HG02763 (cell line): ENCODE measurements around the gene CFAP119.

ENCODE experiments used
- ATAC-seq: cut with Tn5 transposase; IDR thresholded peaks from one replicate; pipeline ENCODE4 v1.9.1; 2021; ENCODE audit warnings: mild to moderate bottlenecking, moderate library complexity; ENCODE audit not compliant: unreplicated experiment

The CFAP119 gene

DNA sequence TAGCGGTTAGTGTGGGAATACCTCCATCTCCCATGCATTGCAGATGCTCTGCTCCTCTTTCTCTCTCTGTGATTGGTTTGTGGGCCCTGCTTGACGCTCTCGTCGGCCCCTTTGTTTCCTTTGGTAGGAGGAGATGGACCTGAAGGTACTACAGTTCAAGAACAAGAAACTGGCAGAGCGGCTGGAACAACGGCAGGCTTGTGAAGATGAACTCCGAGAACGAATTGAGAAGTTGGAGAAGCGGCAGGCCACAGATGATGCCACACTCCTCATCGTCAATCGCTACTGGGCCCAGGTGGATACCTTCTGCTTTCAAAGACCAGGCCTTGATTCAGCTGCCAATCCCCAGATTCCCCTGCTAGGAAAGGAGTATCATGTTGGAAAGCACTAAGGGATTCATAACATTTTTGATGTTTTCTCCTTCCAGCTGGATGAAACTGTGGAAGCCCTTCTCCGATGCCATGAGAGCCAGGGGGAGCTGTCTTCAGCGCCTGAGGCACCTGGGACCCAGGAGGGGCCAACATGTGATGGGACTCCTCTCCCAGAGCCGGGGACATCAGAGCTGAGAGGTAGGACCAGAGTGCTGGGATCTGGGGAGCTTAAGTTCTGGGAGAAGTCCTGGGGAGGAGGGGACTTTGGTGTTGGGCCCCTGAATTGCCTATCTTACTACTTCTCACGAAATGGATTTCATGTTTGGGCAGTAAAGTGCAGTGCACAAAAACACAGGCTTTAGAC is 1.3 kb upstream of the CFAP119 start:
- ATAC-seq, result no peak

DNA sequence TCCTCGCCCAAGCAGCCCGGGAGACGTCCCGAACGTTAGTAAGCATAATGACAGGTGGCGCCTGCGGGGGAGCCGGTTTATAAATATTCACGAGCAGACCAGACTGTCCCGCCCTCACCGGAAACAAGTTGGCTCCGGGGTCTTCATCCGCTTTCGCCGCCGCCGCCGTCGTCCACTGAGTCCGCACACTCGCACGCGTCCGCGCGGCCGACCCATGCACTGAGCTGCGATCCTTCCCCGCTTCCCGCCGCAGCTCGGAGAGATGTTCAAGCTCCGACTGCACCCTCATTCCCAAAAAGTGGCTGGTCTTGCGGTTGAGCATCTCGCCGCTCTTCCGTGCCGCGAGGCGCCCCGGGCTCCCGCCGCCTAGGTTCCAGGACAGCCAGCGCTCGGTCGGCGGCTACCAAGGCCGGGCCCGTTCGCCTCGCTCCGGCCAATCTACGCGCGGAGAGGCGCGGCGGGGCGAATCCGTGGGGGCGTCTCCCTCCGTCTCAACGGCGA is 385 bp downstream of the CFAP119 start:
- peak; percentile 20 for ATAC-seq

DNA sequence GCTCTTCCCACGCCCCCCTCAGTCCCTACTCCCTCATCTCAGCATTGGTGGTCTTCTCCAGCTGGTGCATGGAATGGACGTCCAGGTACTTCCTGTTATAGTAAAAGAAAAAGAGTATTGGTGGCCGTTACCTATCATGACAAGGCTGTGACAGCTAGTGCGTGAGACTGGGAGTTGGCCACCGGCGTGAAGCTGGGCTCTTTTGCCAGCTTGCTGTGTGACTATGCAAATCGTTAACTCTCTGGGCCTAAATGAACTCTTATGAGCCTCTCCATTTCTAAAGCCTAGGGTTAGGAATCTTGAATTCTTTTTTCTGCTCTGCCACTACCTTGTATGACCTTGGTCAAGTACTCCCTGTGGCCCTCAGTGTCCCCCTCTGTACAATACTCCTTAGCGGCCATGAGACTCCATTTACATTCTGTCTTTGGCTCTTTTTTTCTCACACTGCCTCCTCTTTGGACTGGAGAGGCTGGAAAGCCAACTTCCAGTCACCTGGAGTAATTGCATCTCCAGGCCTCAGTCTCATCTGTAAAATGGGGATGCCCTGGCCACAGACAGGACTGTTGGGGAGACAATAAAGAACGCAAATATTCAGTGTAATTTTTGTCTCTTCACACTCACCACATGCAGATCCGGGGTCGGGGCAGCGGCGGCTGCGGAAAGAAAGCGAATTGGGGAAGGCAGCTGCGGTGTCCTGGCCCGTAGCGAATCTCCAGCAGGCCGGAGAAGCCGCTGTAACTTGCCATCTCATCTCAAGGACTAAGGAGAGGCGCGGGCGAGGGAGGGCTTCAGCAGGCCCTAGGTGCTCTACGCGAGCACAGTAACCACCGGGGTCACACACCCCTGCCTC is 1.1 kb downstream of the CFAP119 start:
- no peak for ATAC-seq

DNA sequence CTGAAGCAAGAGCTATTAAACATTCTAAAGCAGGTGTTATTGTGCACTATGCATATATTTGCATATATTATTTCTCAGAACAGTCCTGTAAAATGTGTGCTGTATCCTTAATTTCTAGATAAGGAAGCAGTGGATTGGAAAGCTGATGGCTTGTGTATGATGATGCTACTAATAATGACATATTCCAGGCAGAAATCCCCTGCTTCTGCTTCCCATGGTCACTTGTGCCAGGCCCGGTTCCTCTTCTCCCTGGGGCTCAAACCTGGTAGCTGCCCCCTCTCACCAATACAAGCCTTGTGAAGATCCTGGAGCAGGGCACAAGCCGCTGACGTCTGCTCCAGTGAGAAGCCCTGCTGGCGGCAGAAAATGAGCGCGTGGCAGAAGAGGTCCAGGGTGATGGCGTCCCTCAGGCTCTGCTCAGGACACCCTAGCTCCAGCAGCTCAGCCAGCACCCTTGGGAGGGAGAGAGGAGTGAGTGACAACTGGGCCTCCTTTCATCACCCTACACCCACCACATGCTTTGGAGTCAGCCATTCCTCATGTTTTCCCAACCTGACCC is 1.8 kb downstream of the CFAP119 start:
- no peak for ATAC-seq

DNA sequence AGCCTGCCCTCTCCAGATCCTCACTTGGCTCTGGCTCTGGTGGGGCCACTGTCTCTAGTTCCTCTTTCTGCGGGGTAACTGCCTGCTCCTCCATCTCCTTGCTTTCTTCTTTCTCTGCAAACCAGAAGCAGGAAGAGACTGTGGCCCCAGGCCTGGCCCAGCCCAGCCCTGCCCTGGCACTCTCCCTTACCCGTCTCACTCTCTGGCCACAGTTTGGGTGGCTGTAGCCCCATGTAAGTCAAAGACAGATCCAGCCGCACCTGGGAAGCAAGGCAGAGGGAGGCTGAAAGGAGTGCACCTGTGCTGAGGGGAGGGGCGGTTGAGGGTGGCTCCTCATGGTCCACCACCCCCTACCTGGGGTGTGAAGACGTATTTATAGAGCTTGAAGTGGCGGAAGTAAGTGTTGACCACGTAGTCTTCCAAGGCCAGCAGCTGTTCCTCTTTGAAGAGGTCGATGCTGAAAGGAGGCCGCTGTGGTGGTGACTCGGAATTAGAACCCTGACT is 2.8 kb downstream of the CFAP119 start:
- no peak for ATAC-seq

DNA sequence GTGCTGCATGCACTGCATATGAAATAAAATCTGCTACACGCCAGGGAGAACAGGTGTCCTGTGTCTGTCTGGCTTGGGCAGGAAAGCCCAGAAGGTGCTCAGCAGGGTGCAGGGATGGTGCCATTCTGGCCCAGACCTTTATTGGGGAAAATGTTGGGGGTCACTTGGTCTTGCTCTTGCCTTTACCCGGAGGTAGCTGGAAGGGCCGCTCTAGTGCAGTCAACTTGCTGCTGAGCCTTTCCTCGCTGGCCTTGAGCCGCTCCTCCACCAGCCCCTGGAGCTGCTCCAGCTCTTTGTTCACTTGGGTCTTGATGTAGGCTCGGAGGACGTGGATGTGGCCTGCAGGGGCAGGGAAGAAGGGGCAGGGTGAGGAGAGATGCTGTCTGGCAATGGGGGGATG is 4.5 kb downstream of the CFAP119 start:
- ATAC-seq, result no peak

DNA sequence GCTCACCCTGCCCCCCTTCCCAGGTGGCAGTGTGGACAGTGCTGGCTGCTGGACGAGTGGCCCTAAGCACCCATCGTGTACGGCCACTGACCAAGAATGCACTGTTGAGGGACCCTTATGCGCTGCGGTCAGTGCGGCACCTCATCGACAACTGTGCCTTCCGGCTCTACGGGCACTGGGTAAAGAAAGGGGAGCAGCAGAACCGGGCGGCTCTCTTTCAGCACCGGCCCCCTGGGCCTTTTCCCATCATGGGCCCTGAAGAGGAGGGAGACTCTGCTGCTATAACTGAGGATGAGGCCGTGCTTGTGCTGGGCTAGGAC is 5.1 kb downstream of the CFAP119 start:
- ATAC-seq, result no peak

DNA sequence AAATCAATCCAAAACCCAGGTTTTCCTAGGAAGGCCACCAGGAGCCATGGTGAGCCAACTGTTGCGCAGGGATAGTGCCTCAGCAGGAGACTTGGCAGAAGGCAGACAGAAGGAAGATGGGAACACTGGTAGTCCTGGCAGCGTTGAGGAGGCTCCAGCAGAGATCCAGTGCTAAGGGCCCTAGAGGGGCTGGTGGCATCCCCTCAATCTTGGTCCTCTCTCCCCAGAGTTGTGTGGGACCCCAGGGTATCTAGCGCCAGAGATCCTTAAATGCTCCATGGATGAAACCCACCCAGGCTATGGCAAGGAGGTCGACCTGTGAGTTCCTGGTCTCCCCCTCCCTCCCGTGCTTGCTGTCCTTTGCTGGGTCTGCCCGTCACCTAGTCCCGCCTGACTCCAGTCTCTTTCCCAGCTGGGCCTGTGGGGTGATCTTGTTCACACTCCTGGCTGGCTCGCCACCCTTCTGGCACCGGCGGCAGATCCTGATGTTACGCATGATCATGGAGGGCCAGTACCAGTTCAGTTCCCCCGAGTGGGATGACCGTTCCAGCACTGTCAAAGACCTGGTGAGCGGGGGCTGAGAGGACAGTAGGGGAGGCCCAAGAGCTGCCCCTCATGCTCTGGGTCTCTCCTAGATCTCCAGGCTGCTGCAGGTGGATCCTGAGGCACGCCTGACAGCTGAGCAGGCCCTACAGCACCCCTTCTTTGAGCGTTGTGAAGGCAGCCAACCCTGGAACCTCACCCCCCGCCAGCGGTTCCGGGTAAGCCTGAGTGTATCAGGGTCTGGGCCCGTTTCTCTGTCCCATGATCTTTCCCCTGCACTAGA is 5.7 kb downstream of the CFAP119 start:
- no peak for ATAC-seq

DNA sequence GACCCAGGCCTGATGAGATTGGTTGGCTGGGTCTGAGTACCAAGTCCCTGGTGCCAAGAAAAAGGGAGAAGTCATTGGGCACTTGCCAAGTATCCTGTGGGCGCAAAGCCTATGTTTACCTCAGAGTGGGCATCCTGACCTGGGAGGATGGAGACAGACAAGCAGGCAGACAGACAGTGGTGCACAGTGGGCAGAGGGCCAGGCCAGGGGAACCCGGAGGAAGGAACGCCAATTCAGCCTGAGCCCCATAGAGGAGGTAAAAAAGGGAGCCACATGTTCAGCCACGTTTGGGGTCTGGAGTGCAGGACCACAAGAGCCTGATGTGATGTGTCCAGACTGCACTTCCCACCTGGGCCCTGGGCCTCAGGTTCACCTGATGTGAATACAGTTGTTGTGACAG is 8.3 kb downstream of the CFAP119 start:
- ATAC-seq, result no peak

DNA sequence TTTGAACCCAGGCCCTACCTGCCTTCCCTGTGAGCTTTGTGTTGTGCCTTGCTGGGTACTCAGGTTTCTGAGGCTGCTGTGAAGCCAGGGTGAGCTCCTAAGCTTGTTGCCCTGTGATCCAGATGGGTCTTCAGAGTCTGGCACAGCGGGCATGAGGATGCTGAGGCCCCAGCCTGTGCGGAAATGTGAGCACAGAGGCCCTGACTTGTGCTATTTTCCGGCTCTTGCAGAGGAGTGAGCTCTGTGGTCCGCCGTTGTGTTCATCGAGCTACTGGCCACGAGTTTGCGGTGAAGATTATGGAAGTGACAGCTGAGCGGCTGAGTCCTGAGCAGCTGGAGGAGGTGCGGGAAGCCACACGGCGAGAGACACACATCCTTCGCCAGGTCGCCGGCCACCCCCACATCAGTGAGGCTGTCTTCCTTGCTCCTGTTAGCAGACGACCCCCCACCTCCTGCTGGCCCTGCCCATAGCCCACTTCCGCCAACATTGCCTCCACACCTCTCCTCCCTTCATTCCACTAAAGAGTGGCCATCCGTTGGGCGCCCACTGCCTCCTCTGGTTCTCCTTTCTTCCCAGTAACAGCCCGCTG is 10.9 kb downstream of the CFAP119 start:
- ATAC-seq, result no peak

DNA sequence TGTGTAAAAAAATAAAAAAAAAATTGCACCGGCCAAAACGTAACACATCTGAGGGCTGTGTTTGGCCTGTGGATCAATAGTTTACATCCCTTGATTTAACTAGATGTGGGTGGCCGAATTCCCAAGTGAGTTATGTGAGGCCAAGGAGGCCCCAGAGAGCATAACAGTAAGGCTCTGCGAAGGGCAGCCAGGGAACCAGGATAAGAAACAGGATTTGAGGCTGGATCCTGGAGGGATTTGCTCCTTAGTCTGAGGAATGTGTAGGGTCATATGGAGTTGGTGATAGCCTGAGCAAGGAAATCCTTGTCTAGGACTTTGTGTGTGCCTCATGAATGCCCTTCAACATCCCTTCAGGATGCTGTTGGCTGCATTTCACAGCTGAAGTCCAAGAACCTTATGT is 11.7 kb downstream of the CFAP119 start:
- no peak for ATAC-seq

DNA sequence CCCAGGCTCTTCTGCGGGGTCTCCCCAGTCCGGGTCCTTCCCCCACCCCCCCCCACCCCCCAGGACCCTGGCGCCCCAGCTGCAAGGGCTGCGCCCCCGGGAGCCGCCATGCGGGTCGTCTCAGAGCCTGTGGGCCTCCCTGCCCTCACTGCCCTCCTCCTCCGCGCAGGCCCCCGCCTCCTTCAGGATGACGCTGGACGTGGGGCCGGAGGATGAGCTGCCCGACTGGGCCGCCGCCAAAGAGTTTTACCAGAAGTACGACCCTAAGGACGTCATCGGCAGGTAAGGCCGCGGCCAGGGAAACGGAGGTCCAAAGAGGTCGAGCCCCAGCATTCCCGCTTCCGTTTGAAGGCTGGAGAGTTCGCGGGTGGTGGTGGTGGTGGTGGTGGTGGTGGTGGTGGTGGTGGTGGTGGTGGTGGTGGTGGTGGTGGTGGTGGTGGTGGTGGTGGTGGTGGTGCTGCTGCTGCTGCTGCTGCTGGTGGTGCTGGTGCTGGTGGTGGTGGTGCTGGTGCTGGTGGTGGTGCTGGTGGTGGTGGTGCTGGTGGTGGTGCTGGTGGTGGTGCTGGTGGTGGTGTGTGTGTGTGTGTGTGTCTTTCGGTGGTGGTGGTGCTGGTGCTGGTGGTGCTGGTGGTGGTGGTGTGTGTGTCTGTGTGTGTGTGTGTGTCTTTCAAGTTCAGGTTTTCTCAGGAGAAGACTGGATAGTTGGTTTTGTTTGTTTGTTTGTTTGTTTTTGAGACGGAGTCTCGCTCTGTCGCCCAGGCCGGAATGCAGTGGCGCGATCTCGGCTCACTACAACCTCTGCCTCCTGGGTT is 13.0 kb downstream of the CFAP119 start:
- ATAC-seq, result peak; percentile 8

DNA sequence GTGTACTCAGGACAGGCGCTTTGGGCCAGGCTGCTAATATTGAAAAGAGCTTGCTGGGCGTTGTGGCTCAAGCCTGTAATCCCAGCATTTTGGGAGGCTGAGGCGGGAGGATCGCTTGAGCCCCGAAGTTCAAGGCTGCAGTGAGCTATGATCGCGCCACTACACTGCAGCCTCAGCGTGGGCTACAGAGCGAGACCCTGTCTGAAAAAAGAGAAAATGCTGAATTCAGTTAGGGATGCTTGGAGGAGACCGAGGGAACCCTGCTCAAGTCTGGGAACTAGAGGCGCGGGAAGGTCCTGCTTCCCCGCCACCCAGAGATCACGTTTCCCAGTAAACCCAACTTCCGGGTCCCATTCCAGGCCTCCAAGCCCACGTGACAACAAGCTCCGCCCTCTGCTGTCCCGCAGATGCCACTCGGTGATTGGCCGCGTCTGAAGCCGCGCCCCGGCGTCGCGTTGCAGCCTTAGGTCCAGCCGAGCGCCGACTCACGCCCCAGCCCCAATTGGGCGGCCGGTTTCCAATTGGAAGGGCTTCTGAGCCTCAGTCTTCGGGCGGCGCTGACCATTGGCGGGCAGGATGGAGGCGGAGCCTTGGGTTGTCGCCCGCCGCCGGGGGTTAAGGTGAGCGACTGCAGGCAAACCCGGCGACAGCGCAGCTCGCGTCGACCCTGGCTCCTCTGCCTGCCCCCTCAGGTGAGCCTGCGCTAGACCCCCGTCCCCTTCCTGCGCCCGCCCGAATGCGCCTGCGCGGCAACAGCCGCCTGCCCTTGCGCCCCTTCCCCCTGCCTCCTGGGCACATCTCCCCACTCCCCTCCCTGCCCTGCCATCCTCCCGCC is 13.8 kb downstream of the CFAP119 start, which contains the start of gene PHKG2:
Gene PHKG2 (plus strand): TSS at position 627 of the 835 bp plus-strand sequence. CDS start 396 bp downstream, outside the sequence.
- peak; percentile 97 for ATAC-seq

DNA sequence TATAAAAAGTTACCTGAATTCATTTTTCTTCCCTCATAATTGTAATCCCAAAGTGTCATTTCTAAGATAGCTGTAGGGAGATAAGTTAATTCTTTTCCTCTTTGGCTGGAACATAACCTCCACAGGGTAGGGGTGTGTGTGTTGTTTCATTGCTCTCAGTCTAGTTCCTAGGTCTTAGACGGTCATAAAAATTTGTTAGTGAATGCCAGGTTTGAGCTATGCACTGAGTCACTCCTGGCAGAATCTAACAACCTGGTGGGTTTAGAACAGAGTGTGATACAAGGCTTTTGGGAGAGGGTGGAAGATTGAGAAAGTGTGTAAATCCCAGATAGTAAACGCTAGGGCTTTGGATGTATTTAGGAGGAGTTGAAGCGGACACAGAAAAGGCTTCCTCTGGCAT is 14.5 kb downstream of the CFAP119 start:
- no peak for ATAC-seq

DNA sequence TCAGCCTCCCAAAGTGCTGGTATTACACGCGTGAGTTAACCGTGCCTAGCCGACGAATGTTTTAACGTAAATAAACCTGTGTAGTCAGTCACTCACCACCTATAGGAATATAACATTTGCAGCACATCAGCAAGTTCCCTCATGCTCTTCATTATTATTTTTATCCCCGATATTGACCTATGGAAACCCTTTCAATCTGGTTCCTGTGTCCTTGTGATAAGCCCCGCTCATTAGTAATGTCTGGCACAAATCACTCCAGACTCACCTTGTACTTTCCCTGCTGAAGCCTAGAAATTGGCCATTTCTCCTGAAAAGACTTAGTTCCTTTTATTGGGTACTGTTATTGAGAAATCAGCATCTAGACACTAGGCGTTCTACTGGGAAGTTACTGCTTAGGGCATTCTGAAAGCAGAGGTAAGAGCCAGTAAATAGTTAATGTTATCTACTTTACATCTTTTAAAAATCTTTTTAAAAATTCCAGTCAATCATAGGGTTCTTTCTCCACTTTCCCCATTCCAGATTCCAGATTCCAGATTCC is 15.2 kb downstream of the CFAP119 start:
- no peak for ATAC-seq

DNA sequence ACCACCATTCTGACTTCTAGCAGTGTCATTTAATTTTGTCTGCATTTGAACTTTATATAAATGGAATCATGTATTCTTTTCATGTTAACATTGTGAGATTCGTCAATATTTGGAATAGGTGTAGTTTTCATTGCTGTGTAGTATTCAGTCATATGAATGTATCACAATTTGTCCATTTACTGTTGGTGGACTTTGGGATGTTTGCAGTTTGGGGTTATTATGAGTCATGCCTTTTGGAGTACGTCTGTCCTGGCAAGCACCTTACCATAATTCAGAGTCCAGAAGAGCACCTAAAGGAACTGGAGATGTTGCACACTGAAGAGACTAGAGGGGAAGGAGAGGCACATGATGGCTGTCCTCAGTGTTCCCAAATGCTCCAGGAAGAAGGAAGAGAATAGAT is 16.8 kb downstream of the CFAP119 start:
- no peak for ATAC-seq

DNA sequence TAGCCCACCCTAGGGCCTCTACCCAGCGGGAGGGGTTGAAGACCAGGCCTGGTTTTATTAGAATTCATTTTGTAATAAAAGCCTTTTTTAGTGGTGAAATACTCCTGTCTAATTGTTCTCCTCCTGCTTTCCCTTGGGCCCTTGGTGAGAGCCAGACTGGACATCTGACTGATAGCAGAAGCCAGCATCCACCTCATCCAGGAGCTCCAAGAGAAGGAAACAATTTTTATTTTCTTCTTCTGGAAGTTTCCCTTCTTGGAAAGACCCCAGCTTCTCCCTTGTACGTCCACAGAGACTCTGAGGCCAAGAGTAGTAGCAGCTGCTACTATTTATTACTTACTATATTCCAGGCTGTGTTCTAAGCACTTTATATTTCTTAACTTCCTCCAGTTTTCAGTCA is 17.7 kb downstream of the CFAP119 start:
- ATAC-seq, result no peak

DNA sequence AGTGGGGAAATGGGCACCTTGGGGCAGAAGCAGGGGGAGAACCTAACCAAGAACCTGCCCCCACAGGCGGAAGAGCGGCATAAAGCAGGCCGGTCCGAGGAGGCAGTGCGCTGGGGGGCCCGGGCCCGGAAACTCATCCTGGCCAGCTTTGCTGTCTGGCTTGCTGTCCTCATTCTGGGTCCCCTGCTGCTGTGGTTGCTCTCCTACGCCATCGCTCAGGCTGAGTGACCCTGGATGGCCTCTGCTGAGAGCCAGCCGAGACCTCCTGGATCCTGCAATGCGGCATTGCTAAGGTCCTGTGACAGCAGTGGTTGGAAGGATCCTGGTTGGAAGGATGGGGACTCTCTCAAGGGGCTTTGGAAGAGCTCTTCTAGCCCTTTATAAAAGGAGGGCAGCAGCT is 18.1 kb downstream of the CFAP119 start:
- ATAC-seq, result no peak
